ENCODE data around the gene ARSI.

DNA sequence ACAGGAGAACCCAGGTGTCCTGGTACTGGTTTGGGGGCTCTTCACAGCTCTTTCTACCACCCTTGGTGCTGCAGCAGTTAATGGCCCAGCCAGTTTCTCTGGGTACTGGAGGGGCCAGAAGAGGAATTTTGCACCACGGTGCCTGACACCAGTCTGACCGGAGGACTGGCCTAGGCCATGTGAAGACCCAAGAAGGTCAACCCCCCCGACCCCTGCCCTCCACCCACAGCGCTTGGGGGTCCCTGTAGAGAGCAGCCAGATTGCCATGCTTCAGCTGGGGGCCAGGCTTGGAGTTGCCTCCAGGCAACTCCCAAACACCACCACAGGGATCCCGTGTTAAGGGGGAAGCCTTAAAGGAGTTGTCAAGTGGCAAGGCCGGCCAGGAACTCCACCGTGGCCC, 6.2 kb downstream of the ARSI start:
- TF ChIP-seq, protein P1, sequence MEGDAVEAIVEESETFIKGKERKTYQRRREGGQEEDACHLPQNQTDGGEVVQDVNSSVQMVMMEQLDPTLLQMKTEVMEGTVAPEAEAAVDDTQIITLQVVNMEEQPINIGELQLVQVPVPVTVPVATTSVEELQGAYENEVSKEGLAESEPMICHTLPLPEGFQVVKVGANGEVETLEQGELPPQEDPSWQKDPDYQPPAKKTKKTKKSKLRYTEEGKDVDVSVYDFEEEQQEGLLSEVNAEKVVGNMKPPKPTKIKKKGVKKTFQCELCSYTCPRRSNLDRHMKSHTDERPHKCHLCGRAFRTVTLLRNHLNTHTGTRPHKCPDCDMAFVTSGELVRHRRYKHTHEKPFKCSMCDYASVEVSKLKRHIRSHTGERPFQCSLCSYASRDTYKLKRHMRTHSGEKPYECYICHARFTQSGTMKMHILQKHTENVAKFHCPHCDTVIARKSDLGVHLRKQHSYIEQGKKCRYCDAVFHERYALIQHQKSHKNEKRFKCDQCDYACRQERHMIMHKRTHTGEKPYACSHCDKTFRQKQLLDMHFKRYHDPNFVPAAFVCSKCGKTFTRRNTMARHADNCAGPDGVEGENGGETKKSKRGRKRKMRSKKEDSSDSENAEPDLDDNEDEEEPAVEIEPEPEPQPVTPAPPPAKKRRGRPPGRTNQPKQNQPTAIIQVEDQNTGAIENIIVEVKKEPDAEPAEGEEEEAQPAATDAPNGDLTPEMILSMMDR (IDR thresholded peaks at IDR 0.05; ENCODE audit: insufficient read depth, low read length), result no peak
- TF ChIP-seq GABPA (IDR thresholded peaks at IDR 0.05; ENCODE audit: low read depth) (no peak), POLR2AphosphoS5 (IDR thresholded peaks at IDR 0.05; ENCODE audit: low read depth) (no peak), SPI1 (IDR thresholded peaks at IDR 0.05; ENCODE audit: borderline replicate concordance, low read depth) (no peak)
- TF ChIP-seq, protein P2, sequence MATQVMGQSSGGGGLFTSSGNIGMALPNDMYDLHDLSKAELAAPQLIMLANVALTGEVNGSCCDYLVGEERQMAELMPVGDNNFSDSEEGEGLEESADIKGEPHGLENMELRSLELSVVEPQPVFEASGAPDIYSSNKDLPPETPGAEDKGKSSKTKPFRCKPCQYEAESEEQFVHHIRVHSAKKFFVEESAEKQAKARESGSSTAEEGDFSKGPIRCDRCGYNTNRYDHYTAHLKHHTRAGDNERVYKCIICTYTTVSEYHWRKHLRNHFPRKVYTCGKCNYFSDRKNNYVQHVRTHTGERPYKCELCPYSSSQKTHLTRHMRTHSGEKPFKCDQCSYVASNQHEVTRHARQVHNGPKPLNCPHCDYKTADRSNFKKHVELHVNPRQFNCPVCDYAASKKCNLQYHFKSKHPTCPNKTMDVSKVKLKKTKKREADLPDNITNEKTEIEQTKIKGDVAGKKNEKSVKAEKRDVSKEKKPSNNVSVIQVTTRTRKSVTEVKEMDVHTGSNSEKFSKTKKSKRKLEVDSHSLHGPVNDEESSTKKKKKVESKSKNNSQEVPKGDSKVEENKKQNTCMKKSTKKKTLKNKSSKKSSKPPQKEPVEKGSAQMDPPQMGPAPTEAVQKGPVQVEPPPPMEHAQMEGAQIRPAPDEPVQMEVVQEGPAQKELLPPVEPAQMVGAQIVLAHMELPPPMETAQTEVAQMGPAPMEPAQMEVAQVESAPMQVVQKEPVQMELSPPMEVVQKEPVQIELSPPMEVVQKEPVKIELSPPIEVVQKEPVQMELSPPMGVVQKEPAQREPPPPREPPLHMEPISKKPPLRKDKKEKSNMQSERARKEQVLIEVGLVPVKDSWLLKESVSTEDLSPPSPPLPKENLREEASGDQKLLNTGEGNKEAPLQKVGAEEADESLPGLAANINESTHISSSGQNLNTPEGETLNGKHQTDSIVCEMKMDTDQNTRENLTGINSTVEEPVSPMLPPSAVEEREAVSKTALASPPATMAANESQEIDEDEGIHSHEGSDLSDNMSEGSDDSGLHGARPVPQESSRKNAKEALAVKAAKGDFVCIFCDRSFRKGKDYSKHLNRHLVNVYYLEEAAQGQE (IDR thresholded peaks at IDR 0.05; ENCODE audit: insufficient replicate concordance, low read depth), result no peak
